Measurements from ENCODE around the gene FGF18. TPM values are rescaled to one million over a fixed set of nuclear protein-coding genes. Genes with fewer than 3 reads are reported as not detected.

Gene FGF18
- total RNA-seq, 2 experiments from 2014 or later: not detected

- Mint-ChIP-seq H3K4me3 (peak overlapping the region; percentile 63), H3K36me3 (ENCODE audit: low read depth) (no peaks in the 10 kb centered on the region), H3K4me1 (peaks cover 10% of the 10 kb centered on the region), H3K9me3 (no peaks in the 10 kb centered on the region), H3K27me3 (peaks cover 30% of the 10 kb centered on the region), H3K27ac (no peak overlapping the region)
- CTCF ChIA-PET: interaction anchor here (0.6 to 2.6 kb wide), 9 partner anchors 11 to 492 kb away, joined by 3 to 22 read pairs (median 8); no protein-coding TSS in a partner anchor
- DNase-seq: peak; percentile 28
- POLR2A ChIA-PET: interaction anchor here (1.0 to 2.1 kb wide), 5 partner anchors 26 to 63 kb away, joined by 3 to 11 read pairs (median 4); partner anchors contain the start of gene NPM1
Observed at GRCh38 chr5:171419688-171420430, 412 bp downstream of the FGF18 start.

GRCh38 chr5:171420431-171421241 lies 1.2 kb downstream of the FGF18 start:
- H3K4me3 Mint-ChIP-seq: peak overlapping the region; percentile 63
- POLR2A ChIA-PET: interaction anchor here (1.1 kb wide), 1 partner anchor 34 kb away, joined by 4 read pairs; no protein-coding TSS in a partner anchor

GRCh38 chr5:171421331-171422262 lies 2.1 kb downstream of the FGF18 start:
- POLR2A ChIA-PET: interaction anchor here (1.1 kb wide), 1 partner anchor 35 kb away, joined by 4 read pairs; no protein-coding TSS in a partner anchor
- Mint-ChIP-seq H3K27me3 (peaks cover 30% of the 10 kb centered on the region), H3K36me3 (ENCODE audit: low read depth) (no peaks in the 10 kb centered on the region), H3K27ac (no peak overlapping the region), H3K4me3 (no peak overlapping the region), H3K4me1 (peaks cover 10% of the 10 kb centered on the region), H3K9me3 (no peaks in the 10 kb centered on the region)
- CTCF ChIA-PET: interaction anchor here (1.1 kb wide), 1 partner anchor 418 kb away, joined by 5 read pairs; no protein-coding TSS in a partner anchor
- DNase-seq: no peak

More at GRCh38 chr5:171420431-171421241, 1.2 kb downstream of the FGF18 start:
- no peak overlapping the region for H3K27ac Mint-ChIP-seq
- CTCF ChIA-PET: interaction anchor here (1.1 kb wide), 1 partner anchor 419 kb away, joined by 5 read pairs; no protein-coding TSS in a partner anchor
- H3K9me3 Mint-ChIP-seq: no peaks in the 10 kb centered on the region
- no peaks in the 10 kb centered on the region for H3K36me3 Mint-ChIP-seq (ENCODE audit: low read depth)
- H3K4me1 Mint-ChIP-seq: peaks cover 10% of the 10 kb centered on the region
- peaks cover 30% of the 10 kb centered on the region for H3K27me3 Mint-ChIP-seq
- DNase-seq: no peak

- DNase-seq: no peak
- Mint-ChIP-seq H3K4me3 (no peak overlapping the region), H3K27ac (no peak overlapping the region), H3K27me3 (peaks cover 30% of the 10 kb centered on the region), H3K4me1 (peaks cover 10% of the 10 kb centered on the region), H3K36me3 (ENCODE audit: low read depth) (no peaks in the 10 kb centered on the region), H3K9me3 (no peaks in the 10 kb centered on the region)
- ChIA-PET CTCF (no interaction called here), POLR2A (no interaction called here)
Observed at GRCh38 chr5:171422495-171422894, 3.0 kb downstream of the FGF18 start.

- ChIA-PET CTCF (interaction anchor here (0.7 kb wide), 1 partner anchor 255 kb away, joined by 3 read pairs; no protein-coding TSS in a partner anchor), POLR2A (no interaction called here)
- Mint-ChIP-seq H3K27ac (no peak overlapping the region), H3K9me3 (no peaks in the 10 kb centered on the region), H3K36me3 (ENCODE audit: low read depth) (no peaks in the 10 kb centered on the region), H3K4me1 (peaks cover 10% of the 10 kb centered on the region), H3K27me3 (peaks cover 30% of the 10 kb centered on the region), H3K4me3 (no peak overlapping the region)
- DNase-seq: no peak
Observed at GRCh38 chr5:171422902-171423663, 3.6 kb downstream of the FGF18 start.

- POLR2A ChIA-PET: no interaction called here
- CTCF ChIA-PET: no interaction called here
- Mint-ChIP-seq H3K4me1 (peaks cover 6% of the 10 kb centered on the region), H3K36me3 (ENCODE audit: low read depth) (no peaks in the 10 kb centered on the region), H3K27ac (no peak overlapping the region), H3K27me3 (peaks cover 25% of the 10 kb centered on the region), H3K9me3 (no peaks in the 10 kb centered on the region), H3K4me3 (no peak overlapping the region)
- DNase-seq: no peak
Observed at GRCh38 chr5:171424726-171425125, 5.3 kb downstream of the FGF18 start.

GRCh38 chr5:171425596-171426244 lies 6.3 kb downstream of the FGF18 start:
- no peak overlapping the region for H3K27ac Mint-ChIP-seq
- POLR2A ChIA-PET: no interaction called here
- H3K36me3 Mint-ChIP-seq (ENCODE audit: low read depth): no peaks in the 10 kb centered on the region
- no peaks in the 10 kb centered on the region for H3K9me3 Mint-ChIP-seq
- CTCF ChIA-PET: no interaction called here
- no peak overlapping the region for H3K4me3 Mint-ChIP-seq
- no peak for DNase-seq
- peaks cover 3% of the 10 kb centered on the region for H3K4me1 Mint-ChIP-seq
- H3K27me3 Mint-ChIP-seq: peaks cover 20% of the 10 kb centered on the region

GRCh38 chr5:171426266-171426665 lies 6.8 kb downstream of the FGF18 start:
- Mint-ChIP-seq H3K4me1 (no peaks in the 10 kb centered on the region), H3K36me3 (ENCODE audit: low read depth) (no peaks in the 10 kb centered on the region), H3K4me3 (no peak overlapping the region), H3K9me3 (no peaks in the 10 kb centered on the region), H3K27ac (no peak overlapping the region), H3K27me3 (peaks cover 15% of the 10 kb centered on the region)
- ChIA-PET CTCF (no interaction called here), POLR2A (no interaction called here)
- no peak for DNase-seq

- DNase-seq: no peak
- Mint-ChIP-seq H3K36me3 (ENCODE audit: low read depth) (no peaks in the 10 kb centered on the region), H3K27me3 (peaks cover 10% of the 10 kb centered on the region), H3K4me3 (no peak overlapping the region), H3K27ac (no peak overlapping the region), H3K4me1 (no peaks in the 10 kb centered on the region), H3K9me3 (no peaks in the 10 kb centered on the region)
- POLR2A ChIA-PET: no interaction called here
- CTCF ChIA-PET: no interaction called here
Observed at GRCh38 chr5:171426680-171427079, 7.2 kb downstream of the FGF18 start.

GRCh38 chr5:171427318-171428167 lies 8.1 kb downstream of the FGF18 start:
- Mint-ChIP-seq H3K4me3 (no peak overlapping the region), H3K9me3 (no peaks in the 10 kb centered on the region), H3K36me3 (ENCODE audit: low read depth) (no peaks in the 10 kb centered on the region), H3K27me3 (peaks cover 5% of the 10 kb centered on the region), H3K27ac (no peak overlapping the region), H3K4me1 (no peaks in the 10 kb centered on the region)
- DNase-seq: no peak
- ChIA-PET POLR2A (no interaction called here), CTCF (no interaction called here)

- POLR2A ChIA-PET: no interaction called here
- DNase-seq: no peak
- Mint-ChIP-seq H3K27ac (no peak overlapping the region), H3K27me3 (no peaks in the 10 kb centered on the region), H3K9me3 (no peaks in the 10 kb centered on the region), H3K36me3 (ENCODE audit: low read depth) (no peaks in the 10 kb centered on the region), H3K4me1 (no peaks in the 10 kb centered on the region), H3K4me3 (no peak overlapping the region)
- CTCF ChIA-PET: no interaction called here
Observed at GRCh38 chr5:171428168-171428696, 8.8 kb downstream of the FGF18 start.
